ENCODE measurements around the gene FGFR3.

The FGFR3 gene

DNA sequence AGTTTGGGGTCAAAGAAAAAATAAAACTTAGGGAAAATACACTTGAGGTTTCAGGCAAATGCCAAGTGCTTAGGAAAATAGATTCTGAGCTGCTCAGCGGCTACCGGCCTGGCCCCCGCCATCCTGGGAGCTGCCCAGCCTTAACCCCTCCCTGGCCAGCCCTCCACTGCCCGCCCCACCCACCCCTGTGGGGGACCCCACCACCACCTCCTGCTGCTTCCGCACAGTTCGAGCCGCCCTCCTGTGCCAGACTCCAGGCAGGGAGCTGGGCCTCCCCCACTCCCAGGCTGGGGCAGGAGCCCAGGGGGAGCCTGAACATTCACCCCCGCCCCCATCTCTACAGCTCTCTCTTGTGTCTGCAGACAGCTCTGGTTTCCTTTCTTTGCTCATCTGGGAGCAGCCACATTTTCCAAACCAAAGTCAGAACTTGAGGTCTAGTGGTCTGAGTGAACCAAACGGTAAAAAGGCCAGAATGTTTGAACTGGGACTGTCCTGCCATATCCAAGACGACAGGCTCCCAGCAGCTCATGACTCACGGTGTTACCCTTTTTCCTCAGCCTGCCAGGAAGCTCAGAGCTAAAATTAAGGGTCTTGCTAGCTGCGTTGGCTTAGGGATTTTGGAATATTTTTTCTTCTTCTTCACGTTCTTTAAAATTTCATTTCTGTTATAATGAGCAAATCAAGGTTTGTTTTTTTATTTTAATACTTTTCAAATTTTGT, 4.7 kb upstream of the FGFR3 start:
- DNase-seq (ENCODE audit: low read depth): no peak

GRCh38 chr4:1789552-1789951, 3.5 kb upstream of the FGFR3 start:
- no peak for DNase-seq (ENCODE audit: low read depth)

GRCh38 chr4:1790005-1790404, 3.1 kb upstream of the FGFR3 start:
- no peak for DNase-seq (ENCODE audit: low read depth)

DNA sequence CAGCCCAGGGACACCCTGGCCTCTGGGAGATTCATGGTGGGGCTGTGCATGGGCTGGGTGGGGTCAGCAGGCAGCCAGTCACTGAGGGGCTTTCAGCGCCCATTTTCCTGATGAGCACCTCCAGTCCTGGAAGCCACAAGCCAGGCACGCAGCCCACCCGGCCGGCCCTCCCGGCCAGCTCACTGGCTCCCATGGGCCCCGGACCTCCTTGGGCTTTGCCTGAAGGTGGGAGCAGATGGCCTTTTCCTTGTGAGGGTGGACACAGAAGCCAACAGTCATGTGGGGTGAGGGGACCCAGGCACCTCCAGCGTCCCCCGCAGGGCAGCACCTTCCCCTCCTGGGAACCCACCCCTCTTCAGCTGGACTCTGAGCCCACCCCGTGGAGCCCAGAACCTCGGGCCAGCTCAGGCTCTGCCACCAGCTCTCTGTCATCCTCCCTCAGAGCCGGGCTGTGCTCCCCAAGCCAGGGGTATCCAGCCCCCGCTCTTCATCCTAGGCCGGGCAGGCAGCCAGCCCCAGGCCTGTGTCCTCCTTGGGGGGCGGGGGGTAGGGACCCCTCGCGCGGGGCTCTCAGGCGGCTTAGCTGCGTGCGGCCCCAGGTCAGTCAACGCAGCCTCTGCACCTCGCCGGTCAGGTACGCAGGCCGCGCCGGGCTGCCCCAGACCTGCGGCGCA, 798 bp upstream of the FGFR3 start:
- no peak for DNase-seq (ENCODE audit: low read depth)

DNA sequence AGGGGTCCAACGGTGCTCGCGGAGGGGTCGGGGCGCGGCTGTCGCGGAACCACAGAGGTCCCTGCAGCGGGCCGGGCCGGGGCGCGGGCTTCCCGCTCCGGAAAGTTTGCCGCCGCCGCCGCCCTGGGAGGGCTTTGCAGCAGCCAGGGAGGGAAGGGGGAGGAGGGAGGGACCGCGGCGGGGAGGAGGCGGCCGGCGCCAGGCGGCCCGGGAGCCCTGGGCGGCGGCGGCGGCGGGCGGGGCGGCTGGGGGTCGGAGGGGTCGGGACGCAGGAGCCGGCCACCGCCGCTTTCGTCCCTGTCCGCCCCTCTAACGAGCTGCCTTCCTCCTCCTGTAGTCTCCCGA, 375 bp downstream of the FGFR3 start:
- no peak for DNase-seq (ENCODE audit: low read depth)

GRCh38 chr4:1793940-1794808, 1.1 kb downstream of the FGFR3 start:
- DNase-seq (ENCODE audit: low read depth): no peak

DNA sequence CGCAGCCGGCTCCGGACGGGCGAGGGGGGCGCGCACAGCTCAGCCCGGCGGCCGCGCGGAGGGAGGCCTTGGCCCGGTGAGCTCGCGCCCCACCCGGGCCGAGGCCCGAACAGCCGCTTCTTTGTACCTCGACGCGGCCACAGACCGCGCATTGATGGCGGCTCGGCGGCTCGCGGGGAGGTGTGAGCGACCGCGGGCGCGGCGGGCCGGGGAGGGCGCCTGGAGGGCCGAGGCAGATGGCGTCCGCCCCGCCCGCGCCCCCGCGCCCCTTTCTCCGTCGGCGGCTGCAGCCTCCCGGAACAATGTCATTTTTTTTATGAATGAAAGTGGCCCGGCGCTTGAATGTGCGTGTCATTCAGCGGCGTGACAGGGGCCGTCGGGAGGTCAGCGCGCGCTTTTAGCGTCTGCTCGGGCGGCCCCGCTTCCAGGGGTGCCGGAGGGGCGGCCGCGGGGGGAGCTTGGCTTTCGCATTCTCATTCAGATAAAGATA, 1.8 kb downstream of the FGFR3 start:
- DNase-seq (ENCODE audit: low read depth): no peak

DNA sequence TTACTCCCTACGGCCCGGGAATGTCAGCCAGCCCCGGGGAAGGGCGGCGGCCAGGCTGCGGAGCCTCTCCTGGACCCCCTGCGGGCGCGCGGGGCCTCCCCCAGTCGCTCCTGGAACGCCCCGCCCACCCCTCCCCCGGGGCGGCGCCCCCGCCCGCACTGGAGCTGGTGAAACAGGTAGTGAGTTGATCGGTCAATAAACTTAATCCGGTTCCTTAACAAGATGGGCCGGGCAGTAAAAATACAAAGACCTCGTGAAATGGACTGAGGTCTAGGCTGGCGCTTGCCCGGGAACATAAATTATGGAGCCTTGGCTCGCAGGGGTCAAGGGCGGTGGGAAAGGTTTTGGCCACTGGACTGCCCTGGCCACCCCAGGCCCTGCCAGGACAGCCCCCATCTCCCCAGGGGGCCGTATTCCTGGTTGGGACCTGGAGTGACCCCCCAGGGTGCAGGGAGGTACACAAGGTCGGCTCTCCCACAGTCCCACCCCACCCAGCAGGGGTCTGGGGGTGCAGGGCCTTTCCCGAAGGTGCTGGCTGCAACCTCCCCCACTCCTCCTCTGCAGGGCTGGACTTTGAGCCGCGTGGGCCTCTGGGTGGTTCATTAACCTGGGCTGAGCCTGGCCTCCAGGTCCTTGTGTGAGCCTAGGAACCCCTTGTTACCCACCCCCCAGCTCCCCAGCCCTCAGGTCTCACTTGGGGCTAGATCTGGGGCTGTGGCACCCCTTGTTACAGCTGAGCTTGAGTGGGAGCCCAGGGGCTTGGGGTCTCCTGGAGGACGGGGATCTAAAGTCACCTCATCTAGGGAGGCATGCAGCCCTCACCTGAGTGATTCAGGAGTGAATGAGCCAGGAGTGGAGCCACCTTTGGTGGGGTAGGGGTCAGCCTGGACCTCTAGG, 2.5 kb downstream of the FGFR3 start:
- DNase-seq (ENCODE audit: low read depth): no peak

DNA sequence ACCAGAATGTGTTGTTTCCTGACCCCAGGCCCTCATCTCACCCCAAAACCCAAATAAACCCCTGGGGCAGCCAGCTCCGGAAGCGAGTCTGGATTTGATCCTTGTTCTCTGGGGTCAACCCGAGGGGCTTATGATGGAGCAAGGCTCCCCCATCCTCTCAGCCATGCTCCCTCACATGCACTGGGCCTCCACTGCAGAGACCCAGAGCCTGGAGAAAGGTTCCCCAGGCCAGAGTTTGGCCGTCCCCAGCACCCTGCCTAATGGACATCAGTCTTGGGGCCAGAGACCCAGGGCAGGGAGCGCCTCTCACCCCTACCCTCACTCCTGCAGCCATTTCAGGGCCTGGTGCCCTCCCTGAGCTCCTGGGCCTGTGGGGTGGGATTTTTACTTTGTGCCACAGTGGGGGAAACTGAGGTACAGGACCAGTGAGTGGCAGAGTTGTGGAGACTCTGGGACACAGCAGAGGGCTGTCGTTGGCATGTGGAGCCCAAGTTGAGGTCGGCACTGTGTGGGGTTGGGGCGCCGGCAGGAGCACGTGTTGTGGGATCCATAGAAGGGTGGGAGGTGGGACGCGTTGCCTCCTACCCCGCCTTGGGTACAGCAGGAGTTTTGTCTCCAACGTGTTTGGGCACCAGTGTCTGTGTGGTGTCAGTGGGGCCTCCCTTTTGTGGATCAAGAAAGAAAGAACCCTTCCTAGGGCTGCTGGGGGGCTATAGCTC, 3.6 kb downstream of the FGFR3 start:
- no peak for DNase-seq (ENCODE audit: low read depth)

GRCh38 chr4:1797298-1797860, 4.3 kb downstream of the FGFR3 start:
- no peak for DNase-seq (ENCODE audit: low read depth)

DNA sequence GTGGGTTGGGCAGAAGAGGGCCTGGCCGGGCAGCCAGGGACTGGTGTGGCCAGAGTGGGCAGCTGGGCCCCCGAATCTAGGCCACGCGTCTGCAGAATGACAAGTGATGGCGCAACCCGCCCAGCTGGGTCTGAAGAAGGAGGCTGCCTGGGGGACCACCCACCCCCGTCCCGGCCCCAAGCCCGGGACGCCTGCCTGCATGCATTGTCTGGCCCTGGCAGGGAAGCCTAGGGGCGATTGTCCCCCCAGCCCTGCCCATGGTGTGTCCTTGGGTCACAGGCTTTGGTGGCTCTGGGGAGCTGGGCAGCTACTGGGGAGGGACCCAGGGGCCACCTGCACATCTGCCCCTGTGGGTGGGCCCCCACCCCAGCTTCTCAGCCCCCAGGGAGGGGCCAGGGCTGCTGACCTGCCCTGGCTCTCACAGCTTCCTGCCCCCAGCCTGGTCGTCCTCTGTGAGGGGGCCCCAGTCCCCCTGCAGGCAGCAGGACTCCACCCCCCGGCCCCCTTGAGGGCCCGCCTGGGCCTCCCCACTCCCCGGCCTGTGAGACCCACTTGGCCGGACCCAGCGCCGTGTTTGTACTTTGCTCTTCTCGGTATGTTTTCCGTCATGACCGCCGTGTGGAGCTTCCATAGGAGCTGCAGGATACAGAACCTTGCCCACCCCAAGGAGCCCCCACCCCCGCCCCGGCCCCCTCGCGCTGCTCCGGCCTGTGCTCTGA, 4.9 kb downstream of the FGFR3 start:
- DNase-seq (ENCODE audit: low read depth): no peak

DNA sequence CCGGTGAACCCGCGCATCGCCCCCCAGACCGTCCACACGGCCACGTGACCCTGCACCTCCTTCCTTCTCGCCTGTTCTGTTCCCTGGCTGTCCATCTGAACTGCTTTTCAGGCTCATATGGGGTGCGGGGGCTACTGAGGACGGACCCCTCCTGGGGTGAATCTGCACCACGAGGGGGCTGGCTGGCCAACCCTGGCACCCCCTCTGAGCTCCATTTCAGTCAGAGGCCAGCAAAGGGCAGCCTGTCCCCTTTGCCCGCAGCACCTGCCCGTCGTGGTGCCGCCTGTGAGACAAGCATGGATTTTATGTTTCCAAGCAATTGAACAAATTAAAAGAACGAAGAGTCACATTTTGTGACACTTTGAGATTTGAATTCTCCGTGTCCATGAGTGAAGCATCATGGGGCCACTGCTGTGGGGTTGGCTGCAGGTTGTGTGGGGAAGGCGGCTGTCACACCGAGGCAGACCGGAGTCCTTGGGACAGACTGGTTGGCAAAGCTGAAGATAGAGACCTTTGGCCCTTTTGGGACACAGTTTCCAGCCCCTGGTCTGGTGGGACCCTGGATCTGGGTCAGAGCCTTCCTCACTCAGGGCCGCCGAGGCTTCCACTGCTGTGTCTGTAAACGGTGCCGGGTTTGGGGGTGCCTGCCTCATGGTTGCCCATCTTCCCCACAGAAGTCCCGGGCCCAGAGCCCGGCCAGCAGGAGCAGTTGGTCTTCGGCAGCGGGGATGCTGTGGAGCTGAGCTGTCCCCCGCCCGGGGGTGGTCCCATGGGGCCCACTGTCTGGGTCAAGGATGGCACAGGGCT, 5.7 kb downstream of the FGFR3 start:
- no peak for DNase-seq (ENCODE audit: low read depth)

- no peak for DNase-seq (ENCODE audit: low read depth)
Measured at GRCh38 chr4:1799387-1800375, 6.6 kb downstream of the FGFR3 start.

DNA sequence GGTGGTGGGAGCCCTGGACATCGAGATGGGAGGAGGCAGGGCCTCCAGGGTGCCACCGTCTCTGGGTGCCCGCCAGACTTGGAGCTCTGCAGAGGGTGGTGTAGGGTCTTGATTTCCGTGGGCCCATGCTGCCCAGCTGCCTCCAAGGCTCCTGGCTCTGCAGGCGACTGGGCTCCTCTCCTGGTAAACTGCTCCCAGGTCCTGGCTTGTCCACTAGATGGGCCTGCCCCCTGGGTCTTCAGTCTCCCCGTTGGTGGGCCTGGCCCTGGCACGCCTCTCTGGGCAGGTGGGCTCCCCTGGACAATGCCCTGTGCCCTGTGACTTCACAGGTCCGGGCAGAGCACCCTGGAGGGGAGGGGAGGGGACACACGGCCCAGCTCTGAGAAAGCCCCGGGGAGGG, 7.7 kb downstream of the FGFR3 start:
- no peak for DNase-seq (ENCODE audit: low read depth)

DNA sequence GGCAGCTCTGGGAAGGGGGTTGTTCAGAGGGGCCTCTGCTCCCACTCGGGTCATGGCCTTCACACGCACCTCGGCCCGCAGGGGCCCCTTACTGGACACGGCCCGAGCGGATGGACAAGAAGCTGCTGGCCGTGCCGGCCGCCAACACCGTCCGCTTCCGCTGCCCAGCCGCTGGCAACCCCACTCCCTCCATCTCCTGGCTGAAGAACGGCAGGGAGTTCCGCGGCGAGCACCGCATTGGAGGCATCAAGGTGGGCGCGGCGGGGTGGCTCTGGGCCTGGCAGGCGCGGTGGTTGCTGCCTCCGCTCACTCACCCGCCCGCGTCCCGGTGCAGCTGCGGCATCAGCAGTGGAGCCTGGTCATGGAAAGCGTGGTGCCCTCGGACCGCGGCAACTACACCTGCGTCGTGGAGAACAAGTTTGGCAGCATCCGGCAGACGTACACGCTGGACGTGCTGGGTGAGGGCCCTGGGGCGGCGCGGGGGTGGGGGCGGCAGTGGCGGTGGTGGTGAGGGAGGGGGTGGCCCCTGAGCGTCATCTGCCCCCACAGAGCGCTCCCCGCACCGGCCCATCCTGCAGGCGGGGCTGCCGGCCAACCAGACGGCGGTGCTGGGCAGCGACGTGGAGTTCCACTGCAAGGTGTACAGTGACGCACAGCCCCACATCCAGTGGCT, 8.3 kb downstream of the FGFR3 start:
- DNase-seq (ENCODE audit: low read depth): no peak

DNA sequence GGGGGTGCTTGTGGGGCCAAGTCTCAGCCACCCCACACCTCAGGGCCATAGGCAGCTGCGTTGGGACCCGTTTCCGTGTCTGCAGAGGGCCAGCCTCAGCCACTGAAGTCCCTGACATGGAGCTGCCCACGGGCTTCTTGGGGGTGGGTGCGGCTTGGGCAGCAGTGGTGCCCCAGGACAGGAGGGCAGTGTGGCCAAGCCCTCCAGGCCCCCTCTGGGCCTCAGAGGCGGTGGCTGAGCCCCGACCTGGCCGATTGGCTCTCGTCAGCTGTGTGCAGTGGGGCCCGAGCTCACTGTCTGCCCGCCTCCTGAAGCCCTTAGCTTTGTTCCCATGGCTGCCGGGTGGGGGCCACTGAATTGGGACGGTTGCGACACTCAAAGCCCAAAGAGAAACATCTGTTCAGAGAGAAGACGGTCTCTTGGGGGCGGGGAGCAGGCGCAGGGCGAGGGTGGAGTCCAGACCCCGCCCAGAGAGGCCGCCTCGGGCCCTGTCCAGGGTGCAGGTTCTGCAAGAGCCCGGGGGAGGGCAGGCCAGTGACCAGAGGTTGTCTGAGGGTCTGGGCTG, 9.1 kb downstream of the FGFR3 start:
- DNase-seq (ENCODE audit: low read depth): no peak
